HCEC 1CT (cell line): Measurements from ENCODE around the gene B4GALNT2.
"Not testable (repeated sequence)": the region's sequence is repeated elsewhere in the genome, so short reads cannot be mapped to it uniquely, and the experiment has no call there.

Source experiments
- DNase-seq: peaks from one replicate; pipeline ENCODE4 v3.0.0-alpha.2; 2017

The B4GALNT2 gene, protein sequence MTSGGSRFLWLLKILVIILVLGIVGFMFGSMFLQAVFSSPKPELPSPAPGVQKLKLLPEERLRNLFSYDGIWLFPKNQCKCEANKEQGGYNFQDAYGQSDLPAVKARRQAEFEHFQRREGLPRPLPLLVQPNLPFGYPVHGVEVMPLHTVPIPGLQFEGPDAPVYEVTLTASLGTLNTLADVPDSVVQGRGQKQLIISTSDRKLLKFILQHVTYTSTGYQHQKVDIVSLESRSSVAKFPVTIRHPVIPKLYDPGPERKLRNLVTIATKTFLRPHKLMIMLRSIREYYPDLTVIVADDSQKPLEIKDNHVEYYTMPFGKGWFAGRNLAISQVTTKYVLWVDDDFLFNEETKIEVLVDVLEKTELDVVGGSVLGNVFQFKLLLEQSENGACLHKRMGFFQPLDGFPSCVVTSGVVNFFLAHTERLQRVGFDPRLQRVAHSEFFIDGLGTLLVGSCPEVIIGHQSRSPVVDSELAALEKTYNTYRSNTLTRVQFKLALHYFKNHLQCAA

DNA sequence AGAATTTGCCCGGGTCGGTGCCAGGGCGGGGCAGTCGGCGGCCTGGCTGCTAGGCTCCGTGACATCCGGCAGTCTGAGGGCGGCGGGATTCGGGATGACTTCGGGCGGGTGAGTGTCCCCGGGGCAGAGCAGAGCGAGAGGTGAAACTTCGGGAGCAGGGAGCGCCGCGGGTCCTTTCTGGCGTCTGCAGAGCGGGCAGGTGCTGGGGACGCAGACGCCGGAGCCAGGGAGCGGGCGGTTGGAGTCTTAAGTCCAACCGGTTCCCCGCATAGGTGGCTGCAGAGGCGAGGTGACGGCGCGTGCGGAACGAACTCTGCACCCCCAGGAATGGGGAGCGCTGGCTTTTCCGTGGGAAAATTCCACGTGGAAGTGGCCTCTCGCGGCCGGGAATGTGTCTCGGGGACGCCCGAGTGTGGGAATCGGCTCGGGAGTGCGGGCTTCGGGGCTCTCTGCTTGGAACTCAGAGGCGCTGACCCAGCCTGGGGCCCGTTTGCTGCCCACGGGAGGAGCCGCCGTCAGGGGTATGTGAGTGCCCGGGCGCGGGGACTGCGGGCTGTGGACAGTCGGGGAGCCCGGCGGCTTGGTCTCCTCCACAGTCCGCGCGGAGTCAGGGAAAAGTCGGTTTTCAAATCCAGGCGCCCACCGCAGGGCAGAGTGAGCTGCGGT is at the start of gene B4GALNT2:
Gene B4GALNT2, plus strand, starts transcription at position 71 of the 666 bp plus-strand sequence. Its CDS starts 24 bp downstream, at position 95.
- no peak for DNase-seq

DNA sequence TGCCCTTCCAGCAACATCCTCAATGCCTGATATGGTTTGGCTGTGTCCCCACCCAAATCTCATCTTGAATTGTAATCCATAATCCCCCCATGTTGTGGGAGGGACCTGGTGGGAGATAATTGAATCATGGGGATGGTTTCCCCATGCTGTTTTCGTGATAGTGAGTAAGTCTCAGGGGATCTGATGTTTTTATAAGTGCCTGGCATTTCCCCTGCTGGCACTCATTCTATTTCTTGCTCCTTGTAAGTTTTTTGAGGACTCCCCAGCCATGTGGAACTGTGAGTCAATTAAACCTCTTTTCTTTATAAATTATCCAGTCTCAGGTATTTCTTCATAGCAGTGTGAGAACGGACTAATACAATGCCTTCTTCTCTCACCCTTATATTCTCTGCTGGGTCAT is 47.5 kb upstream of the B4GALNT2 start:
- DNase-seq, result not testable (repeated sequence)

DNA sequence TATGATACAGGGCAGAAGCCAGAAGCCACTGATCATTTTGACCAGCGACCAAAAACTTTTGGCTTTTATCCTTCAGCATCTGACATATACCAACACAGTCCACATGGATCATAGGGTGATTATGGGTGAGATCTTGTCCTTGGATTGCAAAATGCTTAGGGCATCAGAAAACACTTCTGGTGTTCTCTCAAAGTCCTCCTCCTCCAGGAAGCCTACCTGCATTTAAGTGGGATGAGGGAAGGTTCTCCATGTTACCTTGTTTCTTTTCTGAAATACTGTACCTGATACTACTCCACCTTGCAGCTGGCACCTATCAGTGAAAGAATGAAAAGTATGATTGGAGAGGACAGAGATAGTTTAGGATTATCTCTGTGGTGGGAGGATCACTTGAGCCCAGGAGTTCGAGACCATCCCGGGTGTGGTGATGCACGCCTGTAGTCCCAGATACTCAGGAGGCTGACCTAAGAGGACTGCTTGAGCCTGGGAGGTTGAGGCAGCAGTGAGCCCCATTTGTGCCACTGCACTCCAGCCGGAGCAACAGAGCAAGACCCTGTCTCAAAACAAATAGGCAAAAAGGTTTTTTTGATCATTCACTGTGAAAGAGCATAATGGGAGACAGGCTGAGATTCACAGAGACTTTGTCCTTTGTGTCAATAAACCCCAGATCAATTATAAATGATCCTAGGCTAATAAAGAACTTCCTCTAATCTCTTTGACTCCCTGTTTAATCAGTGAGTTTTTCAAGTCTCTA is 46.8 kb upstream of the B4GALNT2 start:
- no peak for DNase-seq

DNA sequence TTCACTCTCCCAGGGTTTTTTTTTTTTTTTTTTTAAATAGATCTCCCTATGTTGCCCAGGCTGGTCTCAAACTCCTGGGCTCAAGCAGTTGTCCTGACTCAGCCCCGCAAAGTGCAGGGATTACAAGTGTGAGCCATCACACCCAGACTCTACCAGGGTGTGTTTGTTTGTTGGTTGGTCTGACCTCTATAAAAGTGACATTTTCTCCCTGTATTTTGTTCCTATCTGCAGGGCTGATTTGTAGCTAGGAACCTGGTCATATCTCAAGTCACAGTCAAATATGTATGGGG is 46.3 kb upstream of the B4GALNT2 start:
- DNase-seq, result no peak

DNA sequence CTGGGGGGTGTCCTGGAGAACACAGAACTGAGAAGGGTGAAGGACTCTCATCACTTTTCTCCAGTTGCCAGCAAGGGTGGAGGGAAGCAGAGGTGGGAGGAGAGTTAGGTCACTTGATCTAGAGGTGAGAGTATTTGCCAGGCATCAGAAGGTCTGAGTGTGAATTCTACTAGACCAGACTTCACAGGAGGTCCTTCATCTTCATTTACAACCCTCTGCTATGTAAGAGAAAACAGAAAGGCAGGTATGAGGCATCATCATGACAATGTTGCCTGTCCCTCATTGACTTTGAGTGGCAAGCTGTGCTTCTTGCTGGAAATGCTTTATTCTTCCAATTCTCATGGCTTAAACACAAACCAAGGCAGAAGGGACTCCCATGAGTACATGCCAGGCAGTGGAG is 45.9 kb upstream of the B4GALNT2 start:
- DNase-seq, result no peak

DNA sequence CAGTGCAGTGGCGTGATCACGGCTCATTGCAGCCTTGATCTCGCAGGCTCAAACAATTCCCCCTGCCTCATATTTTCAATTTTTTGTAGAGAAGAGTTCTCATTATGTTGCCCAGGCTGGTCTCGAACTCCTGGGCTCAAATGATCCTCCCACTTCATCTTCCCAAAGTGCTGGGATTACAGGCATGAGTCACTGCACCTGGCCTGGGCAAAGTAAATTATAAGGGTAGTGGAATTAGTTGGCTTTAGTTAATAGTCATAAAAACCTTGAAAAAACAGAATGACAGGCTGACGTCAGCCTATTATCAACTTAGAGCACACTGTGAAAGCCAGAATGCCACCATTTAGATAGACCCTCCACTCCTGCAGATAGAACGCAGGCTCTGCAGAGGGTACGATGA is 43.5 kb upstream of the B4GALNT2 start:
- no peak for DNase-seq

DNA sequence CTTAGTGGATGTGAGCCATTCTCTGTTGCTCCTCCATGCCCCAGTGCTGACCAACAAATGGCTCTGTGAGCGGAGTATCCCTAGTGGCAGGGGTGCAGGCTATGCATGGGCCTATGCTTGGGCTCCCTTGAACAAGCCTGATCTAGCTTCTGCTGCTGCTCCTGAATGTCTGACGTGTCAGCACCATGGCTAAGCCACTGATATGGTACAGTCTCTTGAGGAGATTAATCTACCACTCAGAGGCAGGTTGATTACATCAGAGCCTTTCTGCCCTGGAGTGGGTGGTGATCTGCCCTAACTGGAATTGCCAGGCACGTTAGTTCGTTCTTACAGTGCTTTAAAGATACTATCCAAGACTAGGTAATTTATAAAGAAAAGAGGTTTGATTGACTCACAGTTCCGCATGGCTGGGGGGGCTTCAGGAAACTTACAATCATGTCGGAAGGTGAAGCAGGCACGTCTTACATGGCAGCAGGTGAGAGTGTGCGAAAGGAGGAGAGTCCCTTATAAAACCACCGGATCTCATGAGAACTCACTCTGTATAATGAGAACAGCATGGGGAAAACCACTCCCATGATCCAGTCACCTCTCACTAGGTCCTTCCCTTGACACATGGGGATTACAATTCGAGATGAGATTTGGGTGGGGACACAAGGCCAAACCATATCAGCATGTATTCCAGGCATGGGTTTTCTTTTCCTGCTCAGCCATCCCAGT is 41.5 kb upstream of the B4GALNT2 start:
- no peak for DNase-seq

DNA sequence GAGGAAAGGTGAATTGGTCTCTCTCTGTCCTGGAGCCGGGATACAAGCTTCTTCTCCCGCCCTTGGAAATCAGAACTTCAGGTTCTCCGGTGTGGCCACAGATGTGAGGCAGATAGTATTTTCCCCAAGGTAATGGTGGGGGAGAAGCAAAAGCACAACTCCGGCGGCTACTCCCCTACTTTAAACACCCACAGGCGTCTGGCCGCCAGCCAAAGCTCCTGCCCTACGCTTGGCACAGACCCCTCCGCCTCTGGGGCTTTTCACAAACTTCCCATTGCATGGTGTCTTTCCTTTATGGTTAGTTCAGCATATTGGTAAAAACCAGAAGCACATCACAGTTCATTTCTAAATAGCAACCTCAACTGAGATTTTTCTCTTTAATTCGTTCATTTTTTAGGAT is 39.4 kb upstream of the B4GALNT2 start:
- no peak for DNase-seq

DNA sequence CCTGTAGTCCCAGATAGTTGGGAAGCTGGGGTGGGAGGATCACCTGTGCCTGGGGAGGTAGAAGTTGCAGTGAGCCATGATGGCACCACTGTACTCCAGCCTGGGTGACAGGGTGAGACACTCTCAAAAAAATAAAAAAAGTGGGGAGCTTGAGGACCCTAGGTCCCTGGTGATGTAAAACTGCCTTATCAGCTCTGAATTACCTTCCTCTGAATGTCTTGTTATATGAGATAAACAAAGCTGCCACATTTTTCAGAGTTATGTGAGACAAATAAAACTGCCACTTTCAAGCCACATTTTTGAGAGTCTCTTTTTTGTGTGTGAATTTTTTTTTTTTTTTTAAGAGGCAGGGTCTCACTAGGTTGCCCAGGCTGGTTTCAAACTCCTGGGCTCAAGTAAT is 32.0 kb upstream of the B4GALNT2 start:
- DNase-seq, result no peak

DNA sequence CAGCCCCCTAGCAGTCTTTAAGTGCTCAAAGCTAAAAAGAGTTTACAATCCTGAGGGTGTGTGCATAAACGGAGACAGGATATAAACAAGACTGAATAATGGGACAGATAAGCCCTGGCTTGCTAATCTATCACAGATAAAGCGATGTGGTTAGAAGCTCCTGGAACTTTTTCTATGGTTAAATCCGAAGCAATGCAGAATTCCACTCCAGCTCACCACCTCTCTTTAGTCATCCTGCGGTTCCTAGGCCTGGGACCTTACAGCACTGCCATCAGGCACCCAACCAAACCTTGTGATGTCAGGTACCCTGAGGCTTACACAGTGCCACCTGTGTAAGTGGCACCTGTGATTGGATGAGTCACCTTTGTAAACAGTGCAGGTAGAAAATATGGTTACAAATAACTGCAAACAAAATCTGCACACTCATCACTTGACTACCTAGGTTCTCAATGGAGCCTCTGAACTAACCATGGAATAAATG is 31.5 kb upstream of the B4GALNT2 start:
- peak; percentile 62 for DNase-seq

DNA sequence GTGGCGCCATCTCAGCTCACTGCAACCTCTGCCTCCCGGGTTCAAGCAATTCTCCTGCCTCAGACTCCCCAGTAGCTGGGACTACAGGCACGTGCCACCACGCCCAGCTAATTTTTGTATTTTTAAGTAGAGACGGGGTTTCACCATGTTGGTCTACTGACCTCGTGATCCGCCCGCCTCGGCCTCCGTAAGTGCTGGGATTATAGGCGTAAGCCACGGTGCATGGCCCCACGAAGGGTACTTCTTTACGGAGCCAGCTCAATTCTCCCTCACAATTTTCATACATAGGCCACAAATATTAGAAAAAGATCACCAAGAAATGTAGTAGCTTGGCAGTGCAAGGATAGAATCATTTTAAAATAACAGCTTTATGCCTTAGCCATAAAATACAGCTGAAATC is 29.2 kb upstream of the B4GALNT2 start:
- DNase-seq, result not testable (repeated sequence)

DNA sequence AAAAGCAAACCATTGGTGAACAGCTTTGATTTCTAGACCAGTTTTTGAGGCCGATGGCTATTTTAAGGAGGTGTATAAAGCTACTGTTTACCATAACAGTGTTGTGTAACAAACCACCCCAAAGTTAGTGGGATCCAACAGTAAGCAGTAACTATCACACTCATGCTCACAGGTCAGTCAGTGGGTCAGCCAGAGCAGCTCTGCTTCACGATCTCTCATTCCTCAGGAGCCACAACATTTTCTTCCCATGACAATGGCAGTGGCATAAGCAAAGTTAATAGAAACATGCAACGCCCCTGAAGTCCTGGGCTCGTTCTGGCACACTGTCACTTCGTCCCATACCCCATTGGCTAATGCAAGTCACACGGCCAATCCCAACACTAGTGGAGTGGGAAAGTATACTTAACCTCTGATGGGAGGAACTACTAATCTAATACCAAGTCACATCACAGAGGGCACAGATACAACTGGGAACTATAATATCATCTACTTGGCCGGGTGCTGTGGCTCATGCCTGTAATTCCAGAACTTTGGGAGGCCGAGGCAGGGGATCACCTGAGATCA is 28.0 kb upstream of the B4GALNT2 start:
- peak; percentile 75 for DNase-seq

DNA sequence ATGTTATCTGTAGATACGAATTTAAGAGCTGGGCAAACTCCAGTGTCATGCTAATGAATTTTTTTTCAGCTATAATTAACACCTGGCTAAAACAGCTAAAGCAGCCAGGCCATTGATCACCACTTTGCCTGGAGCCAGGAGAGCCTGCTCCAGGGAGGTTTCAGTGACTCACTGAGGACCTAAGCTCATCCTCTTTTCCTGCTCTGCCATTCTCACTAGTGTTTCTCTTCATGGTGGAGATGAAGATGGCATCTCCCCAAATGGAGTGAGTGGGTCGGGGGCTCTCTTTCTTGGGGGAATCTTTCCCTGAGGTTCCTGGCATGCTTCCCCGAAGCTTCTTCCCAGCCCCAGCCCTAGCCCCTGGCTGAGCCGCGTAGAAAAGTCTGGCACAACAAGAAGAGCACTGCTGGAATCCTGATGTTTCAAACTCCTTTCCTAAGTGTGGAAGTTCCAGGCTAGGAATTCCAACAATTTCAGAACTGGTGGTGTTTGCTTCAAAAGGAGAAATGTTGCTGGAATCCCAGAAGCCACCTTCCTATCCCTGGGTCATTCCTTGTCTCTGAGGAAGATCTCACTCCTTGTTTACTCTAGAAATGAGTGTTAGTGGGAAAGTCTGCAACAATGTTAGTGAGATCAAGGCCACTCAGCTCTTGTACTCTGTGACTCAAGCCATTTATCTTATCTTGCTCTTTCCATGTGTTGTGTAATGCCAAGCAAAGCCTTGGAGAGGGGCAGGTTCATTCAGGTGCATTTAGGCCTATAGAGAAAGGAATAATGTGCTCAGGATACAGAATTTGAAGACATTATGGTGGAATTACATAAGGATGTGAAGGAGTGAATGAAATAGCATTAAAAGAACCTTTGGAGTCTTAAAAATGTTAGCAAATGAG is 26.0 kb upstream of the B4GALNT2 start:
- DNase-seq, result peak; percentile 7

DNA sequence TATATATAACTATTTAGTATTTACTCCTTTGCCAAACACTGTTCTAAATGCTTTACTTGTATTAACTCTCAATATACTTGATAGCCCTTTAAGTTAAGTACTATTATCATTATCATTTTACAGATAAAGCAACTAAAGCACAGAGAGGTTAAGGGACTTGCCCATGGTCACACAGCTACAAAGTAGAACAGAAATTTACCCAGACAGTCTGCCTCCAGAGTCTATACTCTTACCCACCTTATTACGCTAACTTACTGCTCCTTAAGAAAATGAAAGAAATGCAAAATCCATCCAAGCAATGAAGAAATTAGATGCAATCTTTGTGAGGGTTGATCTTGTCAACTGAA is 25.4 kb upstream of the B4GALNT2 start:
- DNase-seq, result no peak

DNA sequence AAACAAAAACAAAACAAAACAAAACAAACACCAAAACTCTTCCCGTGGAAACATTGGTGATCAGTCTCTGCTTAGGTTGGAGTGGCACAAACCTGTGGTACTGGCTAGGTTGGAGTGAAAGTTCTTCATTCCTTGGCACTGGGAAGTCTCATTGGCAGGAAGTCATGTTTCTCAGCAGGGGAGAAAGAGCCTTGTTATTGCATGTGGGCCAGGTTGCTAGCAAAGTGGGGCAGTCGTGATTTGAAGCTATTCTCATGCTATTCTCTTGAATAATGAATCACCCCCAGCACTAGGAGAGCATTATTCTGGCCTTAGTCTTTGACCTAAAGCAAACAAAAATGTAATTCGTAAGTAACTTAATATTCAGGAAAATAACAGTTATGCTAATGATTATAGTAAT is 24.3 kb upstream of the B4GALNT2 start:
- DNase-seq, result peak; percentile 60

DNA sequence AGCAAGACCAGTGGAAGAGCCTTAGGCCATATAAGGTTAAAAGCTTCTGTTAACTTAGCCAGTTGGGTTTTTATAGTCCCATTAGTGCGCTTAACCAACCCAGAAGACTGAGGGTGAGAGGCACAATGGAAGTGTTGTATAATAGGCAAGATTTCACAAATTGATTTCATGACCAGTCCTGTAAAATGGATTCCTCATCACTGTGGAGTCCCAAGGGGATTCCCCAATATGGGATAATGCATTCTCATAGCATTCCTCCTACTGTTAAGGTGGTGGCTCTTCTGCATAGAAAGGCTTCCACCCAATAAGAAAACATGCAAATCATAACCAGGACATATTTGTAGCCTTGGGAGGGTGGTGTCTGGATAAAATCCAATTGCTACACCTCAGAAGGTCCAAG is 22.1 kb upstream of the B4GALNT2 start:
- DNase-seq, result no peak

DNA sequence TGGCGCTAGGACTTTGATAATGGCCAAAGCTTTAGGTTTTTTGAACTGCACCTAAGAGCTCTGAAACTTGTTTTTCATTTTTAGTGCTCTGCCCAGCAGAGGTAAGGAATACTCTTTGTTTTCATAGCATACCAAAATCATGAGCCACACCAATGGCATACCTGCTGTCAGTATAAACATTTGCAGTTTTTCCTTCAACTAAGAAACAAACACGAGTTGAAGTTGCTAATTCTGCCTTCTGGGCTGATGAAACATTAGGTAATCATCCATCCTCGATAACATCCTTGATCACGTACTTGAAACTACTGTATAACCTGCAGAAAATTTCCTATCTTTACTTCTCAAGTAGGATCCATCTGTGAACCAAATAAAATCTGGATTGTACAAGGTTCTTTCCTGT is 20.6 kb upstream of the B4GALNT2 start:
- no peak for DNase-seq

DNA sequence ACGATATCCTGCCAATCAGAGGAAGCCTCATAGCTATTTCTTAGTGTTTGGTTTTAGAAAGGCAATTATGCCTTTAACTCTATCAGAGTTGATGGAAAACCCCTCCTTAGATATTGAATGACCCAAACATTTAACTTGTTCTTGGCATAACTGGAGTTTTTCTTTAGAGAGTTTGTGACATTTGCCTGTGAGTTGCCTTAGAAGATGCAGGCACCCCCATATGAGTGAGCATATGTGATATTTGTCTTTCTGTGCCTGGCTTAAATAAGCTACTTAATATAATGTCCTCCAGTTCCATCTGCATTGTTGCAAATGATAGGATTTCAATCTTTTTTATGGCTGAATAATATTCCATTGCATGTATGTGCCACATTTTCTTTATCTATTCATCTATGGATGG is 19.6 kb upstream of the B4GALNT2 start:
- DNase-seq, result no peak

DNA sequence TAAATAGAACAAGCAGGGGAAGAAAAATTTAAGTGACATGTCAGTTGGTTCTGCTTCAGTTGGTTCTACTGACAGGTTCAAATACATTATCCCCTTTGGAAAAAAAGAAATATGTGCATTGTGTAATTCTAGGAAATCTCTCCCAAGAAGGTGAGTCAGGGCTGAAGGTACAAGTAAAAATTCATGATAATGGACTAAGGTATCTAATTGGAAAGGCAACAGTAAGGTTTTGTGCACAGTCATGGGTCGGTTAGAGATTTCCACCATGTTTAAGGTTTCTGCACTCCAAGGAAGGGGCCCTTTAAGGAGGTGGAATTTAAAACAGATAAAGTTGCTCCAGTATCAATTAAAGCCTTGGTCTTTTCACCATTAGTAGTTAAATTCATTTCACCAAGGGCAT is 17.9 kb upstream of the B4GALNT2 start:
- no peak for DNase-seq

DNA sequence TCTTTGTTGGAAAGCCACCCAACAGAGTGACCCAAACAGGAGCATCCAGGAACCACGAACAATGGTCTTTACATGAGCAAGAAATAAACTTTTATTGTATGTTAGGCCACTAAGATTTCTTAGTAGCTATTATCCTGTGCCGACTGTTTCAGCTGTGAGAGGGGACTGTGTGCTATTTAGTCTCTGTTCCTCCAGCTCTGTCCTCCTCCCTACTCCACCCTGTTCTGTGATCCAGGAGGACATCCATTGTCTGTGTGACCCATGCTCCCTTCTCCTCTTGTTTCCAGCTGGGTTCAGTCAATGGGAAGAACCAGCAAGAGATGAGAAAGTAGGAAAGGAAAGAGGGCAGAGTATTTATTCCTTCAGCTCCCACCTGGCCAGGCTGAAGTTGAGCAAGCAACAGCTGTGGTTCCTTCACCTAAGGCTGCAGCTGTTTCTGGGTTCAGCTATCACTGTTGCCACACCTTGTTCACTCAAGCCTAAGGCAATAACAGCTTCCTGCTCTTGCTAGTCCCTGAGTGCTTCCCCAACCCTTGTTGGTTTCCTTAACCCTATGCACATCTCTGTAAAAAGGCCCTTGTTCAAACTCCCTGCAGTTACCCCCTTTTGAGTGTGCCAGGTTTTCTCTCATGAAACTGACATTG is 14.9 kb upstream of the B4GALNT2 start:
- DNase-seq, result no peak

DNA sequence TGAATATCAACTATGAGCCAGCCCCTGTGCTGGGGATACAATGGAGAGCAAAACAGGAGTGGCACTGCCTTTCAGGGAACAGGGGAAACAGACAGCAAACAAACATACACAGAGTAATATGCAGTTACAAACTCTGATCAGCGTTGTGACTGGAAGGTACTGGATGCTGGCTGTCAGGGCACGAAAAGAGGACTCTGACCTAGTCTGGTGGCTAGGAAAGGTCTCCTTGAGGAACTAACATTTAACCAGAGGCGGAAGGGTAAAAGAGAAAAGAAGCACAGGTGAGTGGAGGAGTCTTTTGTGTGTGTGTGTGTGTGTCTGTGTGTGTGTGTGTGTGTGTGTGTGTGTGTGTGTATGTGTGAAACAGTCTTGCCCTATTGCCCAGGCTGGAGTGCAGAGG is 12.4 kb upstream of the B4GALNT2 start:
- DNase-seq, result no peak
